ENCODE results near the gene POU6F2.
"Not testable (repeated sequence)": the region's sequence is repeated elsewhere in the genome, so short reads cannot be mapped to it uniquely, and the experiment has no call there.

The POU6F2 gene

GRCh38 chr7:39304178-39304577, 326.5 kb downstream of the POU6F2 start:
- no peak for DNase-seq (ENCODE audit: low read depth in 2 of 2)

GRCh38 chr7:39304668-39305405, 327.1 kb downstream of the POU6F2 start:
- DNase-seq (ENCODE audit: low read depth in 2 of 2): no peak

GRCh38 chr7:39306016-39306570, 328.4 kb downstream of the POU6F2 start:
- DNase-seq (ENCODE audit: low read depth in 2 of 2): no peak

- no peak for DNase-seq (ENCODE audit: low read depth in 2 of 2)
Measured at GRCh38 chr7:39310699-39311098, 333.0 kb downstream of the POU6F2 start.

- no peak for DNase-seq (ENCODE audit: low read depth in 2 of 2)
Measured at GRCh38 chr7:39312254-39312989, 334.7 kb downstream of the POU6F2 start.

- DNase-seq (ENCODE audit: low read depth in 2 of 2): no peak
Measured at GRCh38 chr7:39313376-39313775, 335.7 kb downstream of the POU6F2 start.

GRCh38 chr7:39313974-39314373, 336.3 kb downstream of the POU6F2 start:
- no peak for DNase-seq (ENCODE audit: low read depth in 2 of 2)

- DNase-seq (ENCODE audit: low read depth in 2 of 2): no peak
Measured at GRCh38 chr7:39317107-39317506, 339.4 kb downstream of the POU6F2 start.

- no peak for DNase-seq (ENCODE audit: low read depth in 2 of 2)
Measured at GRCh38 chr7:39317896-39318295, 340.2 kb downstream of the POU6F2 start.

- no peak for DNase-seq (ENCODE audit: low read depth in 2 of 2)
Measured at GRCh38 chr7:39321245-39321644, 343.5 kb downstream of the POU6F2 start.

GRCh38 chr7:39321909-39322498, 344.3 kb downstream of the POU6F2 start:
- DNase-seq (ENCODE audit: low read depth in 2 of 2): no peak

- no peak for DNase-seq (ENCODE audit: low read depth in 2 of 2)
Measured at GRCh38 chr7:39324139-39324760, 346.5 kb downstream of the POU6F2 start.

GRCh38 chr7:39331607-39332006, 353.9 kb downstream of the POU6F2 start:
- DNase-seq (ENCODE audit: low read depth in 2 of 2): not testable (repeated sequence)

- DNase-seq (ENCODE audit: low read depth in 2 of 2): no peak
Measured at GRCh38 chr7:39332142-39332541, 354.4 kb downstream of the POU6F2 start.

- no peak for DNase-seq (ENCODE audit: low read depth in 2 of 2)
Measured at GRCh38 chr7:39333701-39334100, 356.0 kb downstream of the POU6F2 start.

GRCh38 chr7:39336442-39336841, 358.7 kb downstream of the POU6F2 start:
- no peak for DNase-seq (ENCODE audit: low read depth in 2 of 2)

GRCh38 chr7:39338716-39339115, 361.0 kb downstream of the POU6F2 start:
- no peak for DNase-seq (ENCODE audit: low read depth in 2 of 2)

GRCh38 chr7:39339591-39339990, 361.9 kb downstream of the POU6F2 start:
- no peak for DNase-seq (ENCODE audit: low read depth in 2 of 2)

GRCh38 chr7:39341083-39341482, 363.4 kb downstream of the POU6F2 start:
- no peak for DNase-seq (ENCODE audit: low read depth in 2 of 2)

- DNase-seq (ENCODE audit: low read depth in 2 of 2): no peak
Measured at GRCh38 chr7:39342763-39343162, 365.1 kb downstream of the POU6F2 start.

- no peak for DNase-seq (ENCODE audit: low read depth in 2 of 2)
Measured at GRCh38 chr7:39349452-39350123, 371.9 kb downstream of the POU6F2 start.
